NCI-H2107 treated with DMSO at 0.1 percent for 48 hours (cell line): ENCODE results near the gene NGEF.

Experiments
- DNase-seq: peaks from one replicate; lab custom pipeline; 2025; ENCODE audit not compliant: unreplicated experiment; lab: John Stamatoyannopoulos, UW

Gene NGEF

GRCh38 chr2:232888099-232888836 is 124.8 kb downstream of the NGEF start:
- no peak for DNase-seq

- no peak for DNase-seq
Observed at GRCh38 chr2:232887171-232887850, 125.7 kb downstream of the NGEF start.

- DNase-seq = no peak
Observed at GRCh38 chr2:232886632-232887031, 126.4 kb downstream of the NGEF start.

GRCh38 chr2:232886176-232886575 is 126.9 kb downstream of the NGEF start:
- DNase-seq = no peak

- DNase-seq = no peak
Observed at GRCh38 chr2:232885264-232885961, 127.6 kb downstream of the NGEF start.

- no peak for DNase-seq
Observed at GRCh38 chr2:232884549-232885263, 128.3 kb downstream of the NGEF start.

- DNase-seq = no peak
Observed at GRCh38 chr2:232884001-232884421, 129.0 kb downstream of the NGEF start.

- no peak for DNase-seq
Observed at GRCh38 chr2:232883116-232883721, 129.8 kb downstream of the NGEF start.

- no peak for DNase-seq
Observed at GRCh38 chr2:232882505-232883115, 130.4 kb downstream of the NGEF start.

- no peak for DNase-seq
Observed at GRCh38 chr2:232882085-232882484, 131.0 kb downstream of the NGEF start.

- no peak for DNase-seq
Observed at GRCh38 chr2:232880764-232881351, 132.2 kb downstream of the NGEF start.

- DNase-seq = no peak
Observed at GRCh38 chr2:232879618-232880494, 133.2 kb downstream of the NGEF start.

GRCh38 chr2:232878855-232879617 is 134.0 kb downstream of the NGEF start:
- DNase-seq = no peak

GRCh38 chr2:232877940-232878511 is 135.0 kb downstream of the NGEF start:
- DNase-seq = no peak

GRCh38 chr2:232876978-232877441 is 136.0 kb downstream of the NGEF start:
- DNase-seq = no peak

GRCh38 chr2:232876161-232876977 is 136.7 kb downstream of the NGEF start:
- DNase-seq = no peak
